ENCODE data around the gene PTPRM.
A peak's percentile ranks its signal among the peaks of the same experiment; 100 is the strongest.

Gene PTPRM

DNA sequence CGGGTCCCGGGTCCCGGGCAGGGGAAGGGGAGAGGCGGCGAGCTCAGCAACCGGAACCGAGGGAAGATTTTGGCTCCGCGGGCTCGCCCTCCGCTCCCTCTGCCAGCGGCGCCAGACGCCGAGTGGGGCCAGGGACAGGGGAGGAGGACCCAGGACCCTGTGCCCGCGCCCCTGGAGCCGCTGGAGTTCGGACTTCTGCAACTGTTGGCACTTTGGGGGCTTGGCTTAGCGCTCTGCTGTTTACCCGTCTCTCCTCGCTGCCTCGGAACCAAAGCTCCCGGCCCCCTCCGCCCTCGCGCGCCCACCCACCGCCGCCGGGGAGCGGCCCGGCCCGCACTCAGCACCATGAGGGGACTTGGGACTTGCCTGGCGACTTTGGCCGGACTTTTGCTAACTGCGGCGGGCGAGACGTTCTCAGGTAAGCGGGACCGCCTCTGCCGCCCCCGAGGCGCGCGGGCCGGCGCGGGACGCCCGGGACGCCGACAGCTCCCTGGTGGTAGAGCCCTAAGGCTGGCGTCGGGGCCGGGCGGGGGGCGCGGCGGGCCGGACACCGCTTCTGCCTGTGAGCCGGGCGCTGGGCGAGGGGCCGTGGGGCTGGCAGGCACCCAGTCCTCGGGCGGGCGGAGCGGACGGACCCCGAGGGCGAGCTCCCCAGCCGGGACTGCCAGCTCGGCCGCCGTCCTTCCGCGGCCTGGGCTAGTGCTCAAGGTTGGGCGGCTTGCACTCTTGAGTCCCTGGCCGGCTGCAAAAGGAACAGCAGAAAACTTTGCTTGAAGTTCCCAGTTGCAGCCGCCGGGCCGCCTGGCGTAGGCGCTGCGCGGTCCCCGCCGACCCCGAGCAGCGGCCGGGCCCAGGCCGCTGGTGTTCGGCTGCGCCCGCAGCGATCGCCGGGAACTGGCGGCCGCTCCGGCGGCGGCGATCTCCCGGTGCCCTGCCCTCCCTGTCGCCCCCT is 634 bp downstream of the PTPRM start:
- DNase-seq = peak; percentile 64

DNA sequence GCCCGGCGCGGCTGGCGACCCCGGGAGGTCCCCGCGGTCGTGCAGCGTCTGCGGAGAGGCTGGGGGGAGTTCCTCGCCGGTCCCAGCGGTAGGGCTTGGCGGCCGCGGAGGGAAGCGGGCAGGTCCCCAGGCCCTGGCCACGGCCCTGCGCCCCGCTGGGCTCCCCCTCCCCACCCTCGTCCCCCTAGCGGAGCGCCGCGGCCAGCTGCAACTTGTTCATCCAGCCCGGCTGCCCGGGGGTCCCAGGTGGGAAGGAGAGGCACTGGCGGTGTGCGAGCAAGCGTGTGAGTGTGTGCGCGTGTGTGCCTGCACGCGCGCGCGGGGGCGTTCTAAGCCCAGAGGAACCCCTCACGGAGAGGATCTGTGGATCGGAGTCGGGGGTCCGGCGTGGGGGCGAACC is 1.3 kb downstream of the PTPRM start:
- no peak for DNase-seq

DNA sequence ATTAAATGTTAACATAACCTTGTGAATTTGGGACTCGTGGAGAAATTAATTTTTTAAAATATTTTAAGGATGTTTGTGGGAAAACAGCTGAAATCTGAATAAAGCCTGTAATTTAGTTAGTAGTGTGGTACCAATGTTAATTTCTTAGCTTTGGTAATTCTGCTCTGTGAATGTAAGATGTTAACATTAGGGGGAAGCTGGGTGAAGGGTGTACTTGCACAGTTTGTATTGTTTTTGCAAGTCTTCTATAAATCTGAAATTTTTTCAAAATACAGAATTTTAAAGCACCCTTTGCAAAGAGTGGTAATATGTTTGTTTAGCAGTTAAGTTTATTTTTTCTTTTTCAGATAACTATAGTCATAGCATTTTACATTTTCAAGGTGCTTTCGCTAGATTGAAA is 4.5 kb downstream of the PTPRM start:
- DNase-seq = no peak

DNA sequence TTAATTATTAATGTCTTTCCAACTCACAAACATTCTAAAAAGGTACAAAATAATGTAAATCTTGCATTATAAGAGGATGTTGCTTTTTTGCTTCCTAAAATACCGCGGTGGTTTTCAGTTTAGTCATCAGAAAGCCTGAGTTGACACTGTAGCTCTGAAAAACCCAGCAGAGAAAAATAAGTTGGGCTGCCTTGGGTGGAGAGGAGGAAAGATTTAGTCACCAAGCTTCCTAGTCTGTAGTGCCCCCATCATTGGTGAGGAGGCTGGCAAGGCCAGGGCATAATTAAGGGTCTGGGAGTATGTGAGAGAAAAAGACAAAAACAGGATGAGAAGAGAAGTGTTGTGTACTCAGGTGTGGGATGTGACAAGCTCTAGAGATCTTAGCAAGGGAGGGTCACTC is 5.7 kb downstream of the PTPRM start:
- DNase-seq = no peak

DNA sequence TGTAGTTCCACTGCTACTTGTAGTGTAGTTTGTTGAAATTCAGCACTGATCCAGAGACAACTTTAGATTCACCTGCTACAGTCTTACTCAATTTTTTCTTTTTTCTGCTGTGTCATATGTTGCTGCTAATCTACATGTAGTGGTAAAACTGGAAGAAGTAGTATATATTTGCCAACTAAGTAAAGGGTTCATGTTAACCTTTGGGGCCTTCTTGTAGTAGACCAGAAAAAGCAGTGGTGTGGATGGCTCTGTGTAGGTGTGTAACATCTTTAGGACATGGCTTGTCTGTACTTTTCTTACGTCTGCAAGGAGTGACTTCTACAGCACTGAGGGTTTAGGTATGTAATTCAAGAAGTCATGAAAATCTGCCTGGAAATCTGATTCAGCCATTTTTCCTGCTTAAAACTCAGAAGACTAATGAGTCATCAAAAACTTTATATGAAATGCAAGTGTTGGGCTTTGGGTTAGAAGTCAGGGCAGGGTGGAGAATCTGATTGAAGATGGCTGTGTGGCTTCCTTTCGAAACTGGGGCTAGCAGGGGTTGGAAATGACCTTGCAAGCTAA is 8.4 kb downstream of the PTPRM start:
- no peak for DNase-seq

DNA sequence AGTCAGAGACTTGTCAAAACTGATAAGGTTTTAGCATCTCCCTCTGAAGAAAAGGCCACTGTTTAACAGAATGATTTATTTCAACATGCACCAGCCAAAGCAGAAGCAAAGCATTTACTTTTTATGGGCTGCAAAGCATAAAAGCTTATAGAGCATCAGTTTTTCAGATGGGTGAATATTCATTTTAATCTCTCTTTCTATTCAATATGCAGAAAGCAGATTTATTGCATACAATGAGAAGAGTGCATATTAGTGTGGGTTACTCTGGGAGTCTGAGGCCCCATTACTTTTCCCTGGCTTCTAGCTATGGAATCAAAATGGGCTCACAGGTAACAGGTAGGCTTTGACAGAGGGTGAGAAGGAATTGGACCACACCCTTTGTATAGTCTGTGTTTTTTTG is 9.0 kb downstream of the PTPRM start:
- no peak for DNase-seq

DNA sequence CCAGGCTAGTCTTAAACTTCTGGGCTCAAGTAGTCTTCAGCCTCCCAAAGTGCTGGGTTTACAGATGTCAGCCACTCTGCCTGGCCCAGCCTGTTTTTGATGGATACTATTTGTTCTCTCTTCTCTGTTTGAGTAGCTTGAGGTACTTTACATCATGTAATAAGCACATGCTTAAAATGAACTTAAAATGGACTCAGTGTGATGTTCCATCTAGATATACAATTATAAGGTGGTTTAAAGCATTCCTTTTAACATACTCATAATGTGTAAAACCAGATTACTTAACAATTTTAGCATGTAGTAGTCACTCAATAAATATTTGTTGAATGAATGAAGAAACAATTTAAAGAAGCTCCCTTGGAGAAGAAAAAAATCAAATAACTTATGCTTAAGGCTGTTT is 9.6 kb downstream of the PTPRM start:
- no peak for DNase-seq

DNA sequence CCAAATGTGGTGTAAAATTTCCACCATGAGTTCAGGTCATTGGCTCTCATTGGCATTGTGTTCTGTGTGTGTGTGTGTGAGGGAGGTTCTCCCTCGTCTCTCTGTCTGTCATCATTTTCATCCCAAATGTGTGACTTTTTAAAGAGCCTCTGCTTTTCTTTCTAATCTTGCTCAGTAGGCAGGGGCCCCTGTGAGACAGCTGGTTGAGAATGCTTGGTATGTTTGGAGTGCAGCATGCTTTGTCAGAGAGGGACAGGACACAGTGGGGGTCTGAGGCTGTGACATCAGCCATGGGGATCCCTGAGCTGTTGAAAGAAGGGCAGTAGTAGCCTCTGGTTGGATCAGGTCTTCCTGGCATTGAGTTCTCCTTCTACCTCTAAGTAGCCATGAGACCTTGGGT is 10.6 kb downstream of the PTPRM start:
- no peak for DNase-seq

DNA sequence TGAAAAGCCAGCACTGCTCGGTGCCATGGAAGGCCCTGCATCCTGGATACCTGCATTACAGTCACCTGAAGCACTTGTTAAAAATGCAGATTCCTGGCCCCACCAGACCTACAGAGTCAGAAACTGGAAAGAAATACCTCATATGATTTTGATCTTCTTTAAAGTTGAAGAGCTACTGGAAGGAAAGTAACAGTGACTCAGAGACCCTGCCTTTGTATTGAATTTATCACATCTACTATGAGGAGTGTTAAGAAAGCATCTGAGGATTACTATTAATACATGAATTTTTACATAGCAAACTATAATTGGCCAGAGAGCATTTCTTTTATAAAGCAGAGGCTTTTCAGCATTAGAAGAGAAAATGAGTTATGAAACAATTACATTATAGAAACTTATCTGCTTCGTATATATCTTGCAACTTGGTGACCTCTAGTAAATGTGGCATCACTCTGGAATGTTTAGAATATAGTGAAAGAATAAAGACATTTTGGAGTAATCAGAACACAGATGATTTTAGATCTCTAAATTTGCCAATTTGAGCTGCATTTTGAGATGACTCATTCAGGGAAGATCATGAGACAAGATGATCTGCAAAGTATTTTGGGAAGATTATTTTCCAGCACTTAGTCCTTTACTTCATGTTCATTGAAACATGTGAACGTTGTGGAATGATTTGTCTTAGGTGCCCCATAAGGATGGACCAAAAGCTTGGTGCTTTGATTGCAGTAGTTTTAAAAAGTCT is 12.2 kb downstream of the PTPRM start:
- no peak for DNase-seq

DNA sequence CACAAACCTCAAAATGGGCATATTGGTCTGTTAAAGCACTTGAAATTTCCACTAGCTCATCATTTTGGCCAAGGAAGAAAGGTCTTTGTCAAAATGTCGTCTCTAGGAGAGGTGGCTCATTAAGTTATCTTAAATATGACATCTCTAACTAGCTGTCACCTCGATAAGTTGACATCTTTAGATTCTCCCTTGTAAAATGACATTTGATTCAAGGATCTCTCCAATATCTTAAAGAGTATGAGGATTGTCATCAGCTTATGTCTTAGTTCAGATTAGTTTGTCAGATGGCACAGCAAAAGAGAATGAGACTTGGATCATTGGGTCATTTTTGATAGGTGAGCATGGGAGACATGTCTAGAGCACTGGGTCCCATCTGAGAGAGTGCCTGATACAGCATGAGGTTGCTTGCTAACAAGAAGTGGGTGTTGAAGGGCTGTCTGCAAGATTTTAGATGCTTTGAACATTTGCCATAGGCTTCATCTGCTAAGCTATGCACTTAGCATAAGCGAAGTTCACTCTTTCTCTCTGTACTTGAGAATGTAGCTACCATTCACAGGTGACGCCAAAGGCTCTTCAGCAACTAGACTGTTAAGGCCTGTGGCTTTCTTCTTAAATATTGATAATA is 12.9 kb downstream of the PTPRM start:
- DNase-seq = no peak

DNA sequence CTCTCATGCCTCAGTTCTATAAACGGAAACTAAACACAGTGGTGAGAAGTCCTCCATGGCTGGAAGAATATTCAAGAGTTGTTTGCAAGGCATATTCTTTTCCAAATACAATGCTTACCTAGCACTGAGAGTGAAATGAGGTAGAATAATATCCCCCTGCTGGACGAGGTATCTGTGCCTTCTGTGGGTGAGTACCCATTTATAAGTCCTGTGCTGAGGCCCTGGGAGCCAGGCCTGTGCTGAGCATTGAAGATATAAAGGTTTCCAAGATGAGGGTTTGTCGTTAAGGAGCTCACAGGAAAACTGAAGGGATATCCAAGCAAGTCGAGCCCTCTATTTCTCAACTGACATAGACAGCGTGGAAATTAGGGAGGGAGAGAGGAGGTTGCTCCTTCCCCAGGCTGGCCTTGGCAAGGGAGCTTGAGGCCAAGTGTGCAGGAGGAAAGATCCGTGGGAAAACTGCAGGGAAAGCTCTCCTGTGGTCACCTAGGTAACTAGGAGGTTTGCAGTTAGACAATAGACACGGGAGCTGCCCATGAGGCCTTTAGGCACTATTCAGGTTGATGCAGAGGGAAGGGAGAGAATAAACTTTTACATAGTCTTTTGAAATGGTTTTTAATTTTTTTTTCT is 17.6 kb downstream of the PTPRM start:
- DNase-seq = no peak

DNA sequence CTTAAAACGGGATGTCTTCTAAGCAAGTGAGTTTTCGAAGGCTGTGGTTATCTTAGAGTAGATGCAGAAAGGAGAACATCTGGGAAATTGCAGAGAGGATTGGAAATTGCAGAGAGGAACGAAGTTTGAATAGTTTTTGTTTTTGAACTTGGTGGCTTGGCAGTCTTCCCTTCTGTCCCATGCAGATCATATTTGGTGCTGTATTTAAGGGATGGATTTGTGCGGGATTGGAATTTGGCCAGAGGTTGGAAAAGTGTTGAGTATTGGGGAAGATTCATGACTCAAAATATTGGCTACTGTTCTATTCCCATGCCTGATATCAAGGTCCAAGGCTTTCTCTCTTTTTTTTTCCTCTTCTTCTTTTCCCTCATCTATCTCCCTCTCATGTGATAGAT is 18.2 kb downstream of the PTPRM start:
- DNase-seq = no peak

DNA sequence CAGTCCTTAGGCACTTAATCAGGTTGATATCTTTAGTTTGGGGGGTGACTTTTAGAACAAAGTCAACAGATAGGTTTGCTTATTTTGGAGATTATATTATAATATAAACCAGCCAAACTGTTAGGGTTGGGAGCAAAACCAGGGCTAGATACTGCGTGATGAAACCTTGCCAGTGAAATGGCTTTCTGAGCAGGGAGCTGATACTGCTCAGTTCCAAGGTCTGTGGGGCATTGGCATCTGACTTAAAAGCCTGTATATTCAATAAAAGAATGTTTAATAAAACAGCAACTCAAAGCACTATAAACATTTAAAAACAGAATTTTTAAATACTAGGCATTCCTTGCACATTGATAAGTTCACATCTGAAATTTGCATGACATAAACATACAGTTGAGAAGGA is 19.3 kb downstream of the PTPRM start:
- no peak for DNase-seq

DNA sequence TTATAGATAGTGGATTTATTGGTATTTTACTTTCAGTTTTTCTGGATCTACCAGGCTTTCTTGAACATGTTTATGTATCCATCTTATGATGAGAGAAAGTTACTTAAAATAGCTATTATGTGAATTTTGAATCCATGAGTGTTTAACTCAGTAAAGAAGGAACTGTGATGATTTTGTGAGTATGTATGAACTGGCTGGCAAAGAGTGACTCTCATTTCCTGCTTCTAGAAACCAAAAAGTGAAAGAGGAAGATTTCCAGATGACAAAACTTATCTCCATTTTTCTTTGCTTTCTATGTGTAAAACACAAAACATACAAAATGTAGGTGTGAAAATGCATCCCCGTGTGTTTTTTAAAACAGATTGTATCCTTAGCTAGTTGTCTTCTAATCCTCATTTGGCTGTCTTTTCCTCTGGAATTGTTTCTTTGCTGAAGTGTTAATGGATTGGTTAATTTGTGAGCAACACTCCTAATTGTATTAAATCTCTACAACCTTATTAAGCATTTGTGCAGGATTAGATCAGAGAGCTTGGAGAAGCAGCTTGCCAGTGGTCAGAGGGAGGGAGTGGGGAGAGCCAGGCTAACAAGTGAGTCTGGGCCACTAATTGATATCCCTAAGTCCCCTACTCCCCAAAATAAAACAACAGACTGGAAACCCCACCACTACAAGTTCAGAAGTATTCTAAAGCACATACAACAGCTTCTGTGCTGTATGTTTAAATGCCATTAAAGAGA is 23.9 kb downstream of the PTPRM start:
- DNase-seq = no peak

DNA sequence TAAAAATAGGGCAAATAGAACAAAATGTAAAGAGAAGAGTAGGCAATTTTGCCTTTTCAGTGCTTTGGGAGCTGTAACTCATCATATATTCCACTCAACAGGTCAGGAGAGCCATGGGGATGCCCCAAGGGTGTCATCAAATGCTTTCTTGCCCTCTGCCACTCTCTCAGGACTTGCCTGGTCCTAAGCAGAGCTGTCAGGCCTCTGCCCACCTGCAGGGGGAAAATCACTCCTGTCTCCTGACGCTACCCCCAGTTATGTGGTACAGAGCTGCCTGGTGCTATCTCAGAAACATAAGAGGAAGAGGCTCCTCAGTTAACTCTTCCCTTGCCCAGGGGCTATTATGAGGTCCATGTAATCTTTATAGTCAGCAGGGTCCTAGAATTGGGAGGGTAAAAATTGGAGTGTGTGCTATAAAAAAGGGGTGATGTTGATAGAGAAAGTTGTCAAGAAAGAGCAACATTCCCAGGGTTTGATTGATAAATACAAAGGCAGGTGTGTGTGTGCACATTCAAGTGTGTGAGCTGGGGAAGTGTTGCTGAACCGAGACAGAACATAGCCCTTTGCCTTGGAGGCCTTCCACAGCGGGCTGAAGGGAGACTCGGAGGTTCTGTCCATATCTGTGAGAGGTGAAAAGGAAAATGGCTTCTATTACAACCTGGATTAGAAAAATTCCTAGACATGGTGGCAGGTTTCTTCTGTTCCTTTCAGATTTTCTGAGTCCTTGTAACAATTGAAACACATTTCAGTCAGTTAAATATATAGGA is 25.4 kb downstream of the PTPRM start:
- DNase-seq = no peak

DNA sequence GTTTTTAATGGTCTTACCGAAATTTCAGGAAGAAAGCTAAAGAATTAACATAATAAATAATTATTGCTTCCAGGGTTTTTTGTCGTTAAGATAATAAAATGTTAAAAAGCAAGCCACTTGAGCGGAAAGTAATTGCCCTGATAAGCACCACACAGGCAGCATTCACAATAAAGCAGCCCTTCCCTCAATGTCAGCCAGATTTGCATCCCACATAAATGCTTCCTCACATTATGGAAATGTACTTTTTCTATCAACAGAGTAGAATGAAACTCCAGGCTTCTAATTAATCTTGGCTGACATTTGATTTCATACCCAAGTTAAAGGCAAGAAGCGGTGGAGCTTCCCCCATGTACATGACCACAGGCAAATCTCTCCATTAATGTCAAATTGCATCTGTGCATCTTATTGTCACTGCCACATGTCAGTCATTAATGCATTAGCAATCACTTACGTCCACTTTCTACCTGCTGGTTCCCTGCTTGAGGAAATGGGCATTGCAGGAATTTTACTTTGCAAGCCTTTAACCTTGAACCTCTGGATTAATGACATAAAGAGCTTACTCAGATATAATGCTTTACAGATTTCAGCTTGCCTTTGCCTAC is 26.2 kb downstream of the PTPRM start:
- no peak for DNase-seq

DNA sequence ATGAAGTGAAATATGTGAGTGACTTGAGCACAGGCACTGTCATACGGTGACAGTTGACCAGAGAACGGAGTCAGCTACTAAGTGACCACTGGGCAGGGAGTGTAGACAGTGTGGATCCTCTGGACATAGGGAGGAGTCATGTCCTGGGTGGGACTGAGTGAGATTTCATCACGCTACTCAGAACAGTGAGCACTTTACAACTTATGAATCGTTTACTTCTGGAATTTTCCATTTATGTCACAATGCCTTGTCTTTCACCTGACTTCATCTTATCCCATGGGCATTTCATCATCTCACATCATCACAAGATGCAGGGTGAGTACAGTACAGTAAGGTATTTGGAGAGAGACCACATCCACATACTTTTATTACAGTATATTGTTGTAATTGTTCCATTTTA is 29.0 kb downstream of the PTPRM start:
- DNase-seq = no peak

DNA sequence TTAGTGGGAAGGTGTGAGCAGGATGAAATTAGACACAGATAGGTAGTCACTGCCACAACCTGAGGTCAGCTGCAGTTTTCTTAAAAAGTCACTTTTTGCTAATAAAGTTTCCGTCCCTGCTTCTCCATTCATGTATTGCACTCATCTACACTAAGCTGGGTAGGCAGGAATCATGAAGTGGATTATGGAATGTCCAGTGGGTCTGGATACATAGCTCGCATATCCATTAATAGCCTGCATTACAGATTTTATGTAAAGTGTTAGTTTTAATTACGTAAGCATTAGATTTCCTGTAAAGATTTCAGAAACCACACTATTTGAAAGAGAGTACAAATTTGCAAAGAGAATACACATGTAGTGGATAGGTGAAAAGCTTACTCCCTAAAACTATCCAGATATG is 30.4 kb downstream of the PTPRM start:
- no peak for DNase-seq

DNA sequence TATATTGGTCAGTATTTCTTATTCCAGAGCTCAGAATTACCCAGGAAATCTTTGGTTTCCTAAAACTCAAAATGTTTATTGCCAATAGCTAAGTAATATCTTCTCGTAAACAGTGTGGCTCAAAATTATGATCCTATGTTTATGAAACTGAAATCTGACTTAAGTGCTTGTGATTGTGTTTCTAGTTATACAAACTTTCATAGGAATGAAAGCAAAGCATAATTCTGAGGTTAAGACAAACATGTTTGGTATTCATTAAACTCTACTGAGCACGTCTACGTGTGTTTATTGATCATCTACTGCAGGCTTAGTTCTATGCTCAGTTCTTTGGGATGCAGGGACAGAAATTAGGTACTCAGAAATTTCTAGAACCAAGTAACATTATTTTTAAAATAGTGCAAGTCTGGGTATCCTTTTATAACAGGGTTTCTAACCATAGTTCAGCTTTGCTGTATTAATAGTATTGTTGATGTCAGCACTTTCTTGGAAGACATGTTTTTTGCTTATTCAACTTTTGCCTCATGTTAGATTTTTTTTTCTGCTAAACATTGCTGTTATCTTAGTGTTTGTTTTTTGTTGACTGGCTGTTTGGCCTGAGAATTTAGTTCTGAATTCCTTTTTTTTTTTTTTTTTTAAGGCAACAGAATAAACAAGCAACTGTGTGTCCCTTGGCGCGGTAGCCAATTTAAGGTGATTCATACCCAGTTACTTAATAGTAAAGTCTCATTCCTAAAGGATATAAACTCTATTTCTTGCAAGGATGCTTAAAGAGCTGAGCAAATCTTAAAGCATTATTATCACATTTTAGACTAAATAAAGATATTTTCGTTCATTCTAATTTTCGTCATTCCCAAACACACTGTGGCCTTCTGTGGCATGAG is 31.3 kb downstream of the PTPRM start:
- DNase-seq = no peak

DNA sequence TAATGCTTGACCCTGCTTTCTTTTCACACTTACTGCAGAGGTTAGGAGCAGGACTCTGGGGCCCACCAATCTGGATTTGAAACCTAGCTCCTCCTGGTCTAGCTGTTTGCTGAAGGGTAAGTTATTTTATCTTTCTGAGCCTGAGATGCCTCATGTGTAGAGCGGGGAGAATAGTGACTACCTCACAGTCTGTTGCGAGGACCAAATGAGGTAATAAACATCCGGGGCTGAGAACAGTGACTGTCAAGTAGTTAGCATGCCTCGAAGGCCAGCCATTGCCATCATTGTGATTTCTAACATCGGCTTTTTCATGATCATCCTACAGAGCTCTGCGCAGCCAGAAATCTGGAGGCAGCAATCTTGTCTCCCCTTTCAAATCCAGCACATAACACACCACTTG is 32.9 kb downstream of the PTPRM start:
- DNase-seq = no peak

All from hematopoietic multipotent progenitor cell treated with erythropoietin and hydrocortisone succinate and interleukin-3 and kit ligand, for 6 days (in vitro differentiated cells).